GM23338 (cell line): ENCODE measurements around the gene PIGC.

Experiments used
- CREB1 ChIP-seq: fragments of 250-450 bp; sonication (Bioruptor Pico); IDR thresholded peaks from 2 replicates; pipeline ENCODE4 v1.5.0; 2020; ENCODE audit warnings: low read depth, mild to moderate bottlenecking, moderate library complexity
- CTCF ChIP-seq, 2 experiments: fragments of 200-600 bp in 1 of 2; sonication (generic) in 1 of 2; conservative IDR thresholded peaks; 2 replicates each; pipeline versions ENCODE4 v1.5.1 to v1.6.1; 2016 to 2017; ENCODE audit warnings: antibody characterized with exemption in 2 of 2, low read depth in 2 of 2, mild to moderate bottlenecking in 2 of 2, moderate library complexity in 1 of 2
- ETS1 ChIP-seq: IDR thresholded peaks from 2 replicates; pipeline ENCODE4 v1.6.1; 2016; ENCODE audit warnings: antibody characterized with exemption
- EZH2 ChIP-seq: fragments of 200-600 bp; sonication (generic); IDR thresholded peaks from one replicate; pipeline ENCODE4 v1.8.0; 2017; ENCODE audit warnings: antibody characterized with exemption, mild to moderate bottlenecking, low read depth; ENCODE audit not compliant: unreplicated experiment
- EZH2phosphoT487 ChIP-seq: fragments of 200-600 bp; sonication (generic); IDR thresholded peaks from one replicate; pipeline ENCODE4 v1.8.1; 2018; ENCODE audit warnings: antibody characterized with exemption; ENCODE audit not compliant: unreplicated experiment
- JUNB ChIP-seq: IDR thresholded peaks from one replicate; pipeline ENCODE4 v1.6.1; 2016; ENCODE audit warnings: antibody characterized with exemption; ENCODE audit not compliant: unreplicated experiment
- NANOG ChIP-seq: IDR thresholded peaks from 2 replicates; pipeline ENCODE4 v1.6.1; 2016; ENCODE audit warnings: antibody characterized with exemption, borderline replicate concordance
- POLR2AphosphoS5 ChIP-seq: IDR thresholded peaks from 2 replicates; pipeline ENCODE4 v1.6.1; 2016; ENCODE audit warnings: antibody characterized with exemption, low read depth
- REST ChIP-seq: IDR thresholded peaks from one replicate; pipeline ENCODE4 v1.6.1; 2018; ENCODE audit warnings: antibody characterized with exemption; ENCODE audit not compliant: unreplicated experiment
- STAT1 ChIP-seq: IDR thresholded peaks from one replicate; pipeline ENCODE4 v1.6.1; 2016; ENCODE audit warnings: antibody characterized with exemption; ENCODE audit not compliant: unreplicated experiment
- ZNF114 ChIP-seq: fragments of 250-450 bp; sonication (Bioruptor Pico); IDR thresholded peaks from 2 replicates; pipeline ENCODE4 v1.5.0; 2020; ENCODE audit warnings: mild to moderate bottlenecking, moderate library complexity
- ZNF331 ChIP-seq: fragments of 250-450 bp; sonication (Bioruptor Pico); IDR thresholded peaks from 2 replicates; pipeline ENCODE4 v1.5.0; 2020; ENCODE audit warnings: low read depth, mild to moderate bottlenecking, moderate library complexity
- TF ChIP-seq, protein P1 (sequence below): fragments of 250-450 bp; sonication (Bioruptor Pico); IDR thresholded peaks from 2 replicates; pipeline ENCODE4 v1.5.0; 2020; ENCODE audit warnings: mild to moderate bottlenecking, moderate library complexity

- TF ChIP-seq EZH2 (no peak), CREB1 (no peak), CTCF (conservative IDR thresholded peaks at IDR 0.05; ENCODE audit: low read depth in 2 of 2) (no peak), REST (no peak), EZH2phosphoT487 (no peak), ETS1 (no peak), POLR2AphosphoS5 (no peak), ZNF331 (CRISPR knock-in tag) (no peak), JUNB (no peak), ZNF114 (CRISPR knock-in tag) (no peak), NANOG (no peak), STAT1 (no peak)
- TF ChIP-seq, protein P1, sequence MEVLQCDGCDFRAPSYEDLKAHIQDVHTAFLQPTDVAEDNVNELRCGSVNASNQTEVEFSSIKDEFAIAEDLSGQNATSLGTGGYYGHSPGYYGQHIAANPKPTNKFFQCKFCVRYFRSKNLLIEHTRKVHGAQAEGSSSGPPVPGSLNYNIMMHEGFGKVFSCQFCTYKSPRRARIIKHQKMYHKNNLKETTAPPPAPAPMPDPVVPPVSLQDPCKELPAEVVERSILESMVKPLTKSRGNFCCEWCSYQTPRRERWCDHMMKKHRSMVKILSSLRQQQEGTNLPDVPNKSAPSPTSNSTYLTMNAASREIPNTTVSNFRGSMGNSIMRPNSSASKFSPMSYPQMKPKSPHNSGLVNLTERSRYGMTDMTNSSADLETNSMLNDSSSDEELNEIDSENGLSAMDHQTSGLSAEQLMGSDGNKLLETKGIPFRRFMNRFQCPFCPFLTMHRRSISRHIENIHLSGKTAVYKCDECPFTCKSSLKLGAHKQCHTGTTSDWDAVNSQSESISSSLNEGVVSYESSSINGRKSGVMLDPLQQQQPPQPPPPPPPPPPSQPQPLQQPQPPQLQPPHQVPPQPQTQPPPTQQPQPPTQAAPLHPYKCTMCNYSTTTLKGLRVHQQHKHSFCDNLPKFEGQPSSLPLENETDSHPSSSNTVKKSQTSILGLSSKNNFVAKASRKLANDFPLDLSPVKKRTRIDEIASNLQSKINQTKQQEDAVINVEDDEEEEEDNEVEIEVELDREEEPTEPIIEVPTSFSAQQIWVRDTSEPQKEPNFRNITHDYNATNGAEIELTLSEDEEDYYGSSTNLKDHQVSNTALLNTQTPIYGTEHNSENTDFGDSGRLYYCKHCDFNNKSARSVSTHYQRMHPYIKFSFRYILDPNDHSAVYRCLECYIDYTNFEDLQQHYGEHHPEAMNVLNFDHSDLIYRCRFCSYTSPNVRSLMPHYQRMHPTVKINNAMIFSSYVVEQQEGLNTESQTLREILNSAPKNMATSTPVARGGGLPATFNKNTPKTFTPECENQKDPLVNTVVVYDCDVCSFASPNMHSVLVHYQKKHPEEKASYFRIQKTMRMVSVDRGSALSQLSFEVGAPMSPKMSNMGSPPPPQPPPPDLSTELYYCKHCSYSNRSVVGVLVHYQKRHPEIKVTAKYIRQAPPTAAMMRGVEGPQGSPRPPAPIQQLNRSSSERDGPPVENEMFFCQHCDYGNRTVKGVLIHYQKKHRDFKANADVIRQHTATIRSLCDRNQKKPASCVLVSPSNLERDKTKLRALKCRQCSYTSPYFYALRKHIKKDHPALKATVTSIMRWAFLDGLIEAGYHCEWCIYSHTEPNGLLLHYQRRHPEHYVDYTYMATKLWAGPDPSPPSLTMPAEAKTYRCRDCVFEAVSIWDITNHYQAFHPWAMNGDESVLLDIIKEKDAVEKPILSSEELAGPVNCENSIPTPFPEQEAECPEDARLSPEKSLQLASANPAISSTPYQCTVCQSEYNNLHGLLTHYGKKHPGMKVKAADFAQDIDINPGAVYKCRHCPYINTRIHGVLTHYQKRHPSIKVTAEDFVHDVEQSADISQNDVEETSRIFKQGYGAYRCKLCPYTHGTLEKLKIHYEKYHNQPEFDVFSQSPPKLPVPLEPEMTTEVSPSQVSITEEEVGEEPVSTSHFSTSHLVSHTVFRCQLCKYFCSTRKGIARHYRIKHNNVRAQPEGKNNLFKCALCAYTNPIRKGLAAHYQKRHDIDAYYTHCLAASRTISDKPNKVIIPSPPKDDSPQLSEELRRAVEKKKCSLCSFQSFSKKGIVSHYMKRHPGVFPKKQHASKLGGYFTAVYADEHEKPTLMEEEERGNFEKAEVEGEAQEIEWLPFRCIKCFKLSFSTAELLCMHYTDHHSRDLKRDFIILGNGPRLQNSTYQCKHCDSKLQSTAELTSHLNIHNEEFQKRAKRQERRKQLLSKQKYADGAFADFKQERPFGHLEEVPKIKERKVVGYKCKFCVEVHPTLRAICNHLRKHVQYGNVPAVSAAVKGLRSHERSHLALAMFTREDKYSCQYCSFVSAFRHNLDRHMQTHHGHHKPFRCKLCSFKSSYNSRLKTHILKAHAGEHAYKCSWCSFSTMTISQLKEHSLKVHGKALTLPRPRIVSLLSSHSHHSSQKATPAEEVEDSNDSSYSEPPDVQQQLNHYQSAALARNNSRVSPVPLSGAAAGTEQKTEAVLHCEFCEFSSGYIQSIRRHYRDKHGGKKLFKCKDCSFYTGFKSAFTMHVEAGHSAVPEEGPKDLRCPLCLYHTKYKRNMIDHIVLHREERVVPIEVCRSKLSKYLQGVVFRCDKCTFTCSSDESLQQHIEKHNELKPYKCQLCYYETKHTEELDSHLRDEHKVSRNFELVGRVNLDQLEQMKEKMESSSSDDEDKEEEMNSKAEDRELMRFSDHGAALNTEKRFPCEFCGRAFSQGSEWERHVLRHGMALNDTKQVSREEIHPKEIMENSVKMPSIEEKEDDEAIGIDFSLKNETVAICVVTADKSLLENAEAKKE (CRISPR knock-in tag) = no peak
These were observed 43.8 kb downstream of the PIGC start for GRCh38 chr1:172399756-172400721.
